Activated naive CD4-positive, alpha-beta T cell treated with anti-CD3 and anti-CD28 coated beads, Interleukin-2, amount 50 U/mL, for 72 hours (primary cell): ENCODE measurements around the gene AMN1. TPM values are rescaled to one million over a fixed set of nuclear protein-coding genes. Genes with fewer than 3 reads are reported as not detected.
"Not testable (repeated sequence)": the region's sequence is repeated elsewhere in the genome, so short reads cannot be mapped to it uniquely, and the experiment has no call there.

Source experiments
- ATAC-seq, 2 donors: fragments of 150-1000 bp; cut with Tn5 transposase; 2 replicates each; pipeline ENCODE4 v1.10.0; 2021; ENCODE audit warnings: mild to moderate bottlenecking in 2 of 2, moderate library complexity in 2 of 2
- DNase-seq, 2 donors: peaks; one replicate each; pipeline ENCODE4 v3.0.0; 2021 to 2022; ENCODE audit warnings: low spot score in 2 of 2
- H3K27ac Mint-ChIP-seq, 2 donors: one replicate each; pipeline ENCODE4 v1.8.0; 2022; ENCODE audit warnings: mild to moderate bottlenecking in 2 of 2, mixed read lengths in 2 of 2
- H3K36me3 Mint-ChIP-seq, 2 donors: one replicate each; pipeline ENCODE4 v1.8.0; 2022; ENCODE audit warnings: mixed read lengths in 2 of 2
- H3K9me3 Mint-ChIP-seq, 2 donors: one replicate each; pipeline ENCODE4 v1.8.0; 2022; ENCODE audit warnings: mixed read lengths in 2 of 2
- total RNA-seq, 2 donors: library from RNA; stranded (reverse); gene quantifications; one replicate each; pipeline ENCODE4 v1.2.3, GENCODE V29; 2022

The AMN1 gene
- total RNA-seq = 10 to 100 TPM in 1 of 2 donors, 1 to 10 TPM in 1; 4.8 to 18.8 TPM

- DNase-seq (peak; percentile 98 to 99), ATAC-seq (peak; percentile 88 to 92)
- Mint-ChIP-seq H3K36me3 (peaks cover 41 to 45% of the 10 kb centered on the region in 2 donors), H3K9me3 (peaks cover 17% of the 10 kb centered on the region in 2 donors), H3K27ac (peak within 1 kb of the TSS; percentile 96 to 97)
These were observed at the start of gene AMN1 for GRCh38 chr12:31728917-31729640. TSS of gene AMN1 (minus strand) at chr12:31729021. CDS start at chr12:31729008, 13 bp downstream.

GRCh38 chr12:31773867-31774266 is 45.0 kb upstream of the AMN1 start:
- no peak for DNase-seq
- H3K9me3 Mint-ChIP-seq = peaks cover 0 to 5% of the 10 kb centered on the region in 2 donors
- ATAC-seq = no peak
- peaks cover 0 to 7% of the 10 kb centered on the region in 2 donors for H3K36me3 Mint-ChIP-seq
- H3K27ac Mint-ChIP-seq = peak overlapping the region in 1 of 2 donors; percentile 31

GRCh38 chr12:31773223-31773750 is 44.5 kb upstream of the AMN1 start:
- no peak overlapping the region for H3K27ac Mint-ChIP-seq
- no peak for DNase-seq
- ATAC-seq = no peak
- H3K9me3 Mint-ChIP-seq = peaks cover 0 to 5% of the 10 kb centered on the region in 2 donors
- peaks cover 0 to 7% of the 10 kb centered on the region in 2 donors for H3K36me3 Mint-ChIP-seq

GRCh38 chr12:31772685-31773222 is 43.9 kb upstream of the AMN1 start:
- peaks cover 0 to 5% of the 10 kb centered on the region in 2 donors for H3K9me3 Mint-ChIP-seq
- peaks cover 0 to 7% of the 10 kb centered on the region in 2 donors for H3K36me3 Mint-ChIP-seq
- DNase-seq (no peak), ATAC-seq (no peak)
- H3K27ac Mint-ChIP-seq = no peak overlapping the region

- peaks cover 0 to 7% of the 10 kb centered on the region in 2 donors for H3K36me3 Mint-ChIP-seq
- no peak for ATAC-seq
These were observed 43.4 kb upstream of the AMN1 start for GRCh38 chr12:31772186-31772585.

GRCh38 chr12:31768046-31768445 is 39.2 kb upstream of the AMN1 start:
- DNase-seq = no peak
- ATAC-seq = no peak
- Mint-ChIP-seq H3K36me3 (peaks cover 0 to 11% of the 10 kb centered on the region in 2 donors), H3K9me3 (peaks cover 0 to 10% of the 10 kb centered on the region in 2 donors), H3K27ac (peak overlapping the region in 1 of 2 donors; percentile 86)

More at GRCh38 chr12:31772186-31772585, 43.4 kb upstream of the AMN1 start:
- no peak for DNase-seq
- H3K9me3 Mint-ChIP-seq = peaks cover 0 to 5% of the 10 kb centered on the region in 2 donors
- H3K27ac Mint-ChIP-seq = no peak overlapping the region

- peaks cover 0 to 4% of the 10 kb centered on the region in 2 donors for H3K36me3 Mint-ChIP-seq
- H3K9me3 Mint-ChIP-seq = peaks cover 0 to 4% of the 10 kb centered on the region in 2 donors
- DNase-seq = no peak
- ATAC-seq = peak in 1 of 2 donors; percentile 63
- no peak overlapping the region for H3K27ac Mint-ChIP-seq
These were observed 37.1 kb upstream of the AMN1 start for GRCh38 chr12:31765931-31766330.

- Mint-ChIP-seq H3K36me3 (peaks cover 0 to 7% of the 10 kb centered on the region in 2 donors), H3K9me3 (peaks cover 4 to 11% of the 10 kb centered on the region in 2 donors), H3K27ac (no peak overlapping the region)
- DNase-seq = no peak
- ATAC-seq = no peak
These were observed 31.0 kb upstream of the AMN1 start for GRCh38 chr12:31759632-31760459.

- DNase-seq, H3K27ac Mint-ChIP-seq, ATAC-seq, H3K36me3 Mint-ChIP-seq: not testable (repeated sequence)
- peaks cover 4 to 14% of the 10 kb centered on the region in 2 donors for H3K9me3 Mint-ChIP-seq
These were observed 29.5 kb upstream of the AMN1 start for GRCh38 chr12:31758297-31758696.

- Mint-ChIP-seq H3K9me3 (peaks cover 4 to 14% of the 10 kb centered on the region in 2 donors), H3K36me3 (peaks cover 0 to 7% of the 10 kb centered on the region in 2 donors), H3K27ac (no peak overlapping the region)
- ATAC-seq (peak in 1 of 2 donors; percentile 57), DNase-seq (no peak)
These were observed 28.2 kb upstream of the AMN1 start for GRCh38 chr12:31756977-31757420.

GRCh38 chr12:31752450-31752849 is 23.6 kb upstream of the AMN1 start:
- H3K27ac Mint-ChIP-seq = no peak overlapping the region
- no peak for ATAC-seq

GRCh38 chr12:31751085-31751484 is 22.3 kb upstream of the AMN1 start:
- H3K36me3 Mint-ChIP-seq = peaks cover 6 to 10% of the 10 kb centered on the region in 2 donors
- DNase-seq (no peak), ATAC-seq (no peak)
- peaks cover 0 to 15% of the 10 kb centered on the region in 2 donors for H3K9me3 Mint-ChIP-seq
- H3K27ac Mint-ChIP-seq = no peak overlapping the region

More at GRCh38 chr12:31752450-31752849, 23.6 kb upstream of the AMN1 start:
- DNase-seq = no peak
- H3K9me3 Mint-ChIP-seq = peaks cover 0 to 15% of the 10 kb centered on the region in 2 donors
- H3K36me3 Mint-ChIP-seq = peaks cover 6 to 10% of the 10 kb centered on the region in 2 donors

GRCh38 chr12:31750747-31751039 is 21.9 kb upstream of the AMN1 start:
- Mint-ChIP-seq H3K27ac (peak overlapping the region in 1 of 2 donors; percentile 26), H3K36me3 (peaks cover 6 to 10% of the 10 kb centered on the region in 2 donors), H3K9me3 (peaks cover 0 to 15% of the 10 kb centered on the region in 2 donors)
- no peak for DNase-seq
- ATAC-seq = no peak

GRCh38 chr12:31749024-31749704 is 20.3 kb upstream of the AMN1 start:
- peak overlapping the region; percentile 40 to 92 for H3K27ac Mint-ChIP-seq
- ATAC-seq = peak; percentile 88 to 95

GRCh38 chr12:31745242-31745641 is 16.4 kb upstream of the AMN1 start:
- ATAC-seq = no peak
- H3K36me3 Mint-ChIP-seq = peaks cover under 1 to 11% of the 10 kb centered on the region in 2 donors
- H3K27ac Mint-ChIP-seq = no peak overlapping the region
- peaks cover 0 to 3% of the 10 kb centered on the region in 2 donors for H3K9me3 Mint-ChIP-seq
- DNase-seq = no peak

More at GRCh38 chr12:31749024-31749704, 20.3 kb upstream of the AMN1 start:
- H3K9me3 Mint-ChIP-seq = peaks cover 0 to 6% of the 10 kb centered on the region in 2 donors
- DNase-seq = peak; percentile 55 to 73
- H3K36me3 Mint-ChIP-seq = peaks cover 6 to 10% of the 10 kb centered on the region in 2 donors

GRCh38 chr12:31744363-31744762 is 15.5 kb upstream of the AMN1 start:
- H3K36me3 Mint-ChIP-seq, ATAC-seq, DNase-seq, H3K9me3 Mint-ChIP-seq: not testable (repeated sequence)
- peak overlapping the region in 1 of 2 donors; percentile 26 for H3K27ac Mint-ChIP-seq
